GM23338 (cell line): ENCODE results near the gene KLHL5. TPM values are rescaled to one million over a fixed set of nuclear protein-coding genes. Genes with fewer than 3 reads are reported as not detected.

Experiments used
- ATAC-seq: fragments of 200-7000 bp; cut with Tn5 transposase; 3 replicates; pipeline ENCODE4 v1.9.1; 2020
- DNase-seq: peaks from one replicate; pipeline ENCODE4 v3.0.0-alpha.2; 2015; ENCODE audit warnings: low spot score
- H2AFZ ChIP-seq: fragments of 200-600 bp; sonication (generic); 2 replicates; pipeline ENCODE4 v1.8.0; 2016; ENCODE audit warnings: antibody characterized with exemption, mild to moderate bottlenecking, moderate library complexity
- H3F3A ChIP-seq: fragments of 200-600 bp; sonication (generic); replicated peaks from 2 replicates; pipeline ENCODE4 v1.8.0; 2017; ENCODE audit warnings: antibody characterized with exemption, mixed run types, low read depth
- H3K27ac ChIP-seq: fragments of 200-600 bp; sonication (generic); 2 replicates; pipeline ENCODE4 v1.6.1; 2016; ENCODE audit warnings: low read depth
- H3K27me3 ChIP-seq: fragments of 200-600 bp; sonication (generic); 2 replicates; pipeline ENCODE4 v1.8.0; 2016; ENCODE audit warnings: mild to moderate bottlenecking, mixed run types, moderate library complexity; ENCODE audit not compliant: insufficient read depth
- H3K36me3 ChIP-seq: fragments of 200-600 bp; sonication (generic); 2 replicates; pipeline ENCODE4 v1.8.0; 2016; ENCODE audit warnings: mild to moderate bottlenecking; ENCODE audit not compliant: insufficient read depth
- H3K4me1 ChIP-seq: fragments of 200-600 bp; sonication (generic); 2 replicates; pipeline ENCODE4 v1.8.0; 2016; ENCODE audit warnings: mild to moderate bottlenecking, moderate library complexity; ENCODE audit not compliant: insufficient read depth
- H3K4me2 ChIP-seq: fragments of 200-600 bp; sonication (generic); 2 replicates; pipeline ENCODE4 v1.7.1; 2017; ENCODE audit warnings: mixed run types
- H3K4me3 ChIP-seq: fragments of 200-600 bp; sonication (generic); 2 replicates; pipeline ENCODE4 v1.6.1; 2016; ENCODE audit warnings: mixed run types
- H3K79me2 ChIP-seq: fragments of 200-600 bp; sonication (generic); replicated peaks from 2 replicates; pipeline ENCODE4 v1.8.0; 2017; ENCODE audit warnings: mild to moderate bottlenecking; ENCODE audit not compliant: insufficient read depth
- H3K9me2 ChIP-seq: fragments of 200-600 bp; sonication (generic); 2 replicates; pipeline ENCODE4 v1.8.0; 2017; ENCODE audit not compliant: insufficient read depth
- H4K20me1 ChIP-seq: fragments of 200-600 bp; sonication (generic); replicated peaks from 2 replicates; pipeline ENCODE4 v1.8.0; 2017; ENCODE audit warnings: mild to moderate bottlenecking; ENCODE audit not compliant: insufficient read depth
- H3K27ac Mint-ChIP-seq: 2 replicates; pipeline ENCODE4 v1.8.0; 2020; ENCODE audit warnings: inconsistent platforms, mild to moderate bottlenecking, moderate library complexity, mixed read lengths
- H3K27me3 Mint-ChIP-seq: 3 replicates; pipeline ENCODE4 v1.8.0; 2022; ENCODE audit warnings: low read depth, mild to moderate bottlenecking, moderate library complexity, mixed read lengths, inconsistent platforms; ENCODE audit not compliant: insufficient read depth, poor library complexity
- H3K36me3 Mint-ChIP-seq: 3 replicates; pipeline ENCODE4 v1.8.0; 2021; ENCODE audit warnings: low read depth, mild to moderate bottlenecking, inconsistent platforms, moderate library complexity, mixed read lengths
- H3K4me1 Mint-ChIP-seq: 3 replicates; pipeline ENCODE4 v1.8.0; 2020; ENCODE audit warnings: mild to moderate bottlenecking, inconsistent platforms, mixed read lengths
- H3K4me3 Mint-ChIP-seq: 3 replicates; pipeline ENCODE4 v1.8.0; 2021; ENCODE audit warnings: moderate library complexity, mild to moderate bottlenecking, inconsistent platforms, mixed read lengths
- H3K9me3 Mint-ChIP-seq: 3 replicates; pipeline ENCODE4 v1.8.0; 2020; ENCODE audit warnings: moderate library complexity, mild to moderate bottlenecking, inconsistent platforms, mixed read lengths
- CREB1 ChIP-seq: fragments of 250-450 bp; sonication (Bioruptor Pico); IDR thresholded peaks from 2 replicates; pipeline ENCODE4 v1.5.0; 2020; ENCODE audit warnings: low read depth, mild to moderate bottlenecking, moderate library complexity
- EZH2 ChIP-seq: fragments of 200-600 bp; sonication (generic); IDR thresholded peaks from one replicate; pipeline ENCODE4 v1.8.0; 2017; ENCODE audit warnings: antibody characterized with exemption, mild to moderate bottlenecking, low read depth; ENCODE audit not compliant: unreplicated experiment
- EZH2phosphoT487 ChIP-seq: fragments of 200-600 bp; sonication (generic); IDR thresholded peaks from one replicate; pipeline ENCODE4 v1.8.1; 2018; ENCODE audit warnings: antibody characterized with exemption; ENCODE audit not compliant: unreplicated experiment
- JUNB ChIP-seq: IDR thresholded peaks from one replicate; pipeline ENCODE4 v1.6.1; 2016; ENCODE audit warnings: antibody characterized with exemption; ENCODE audit not compliant: unreplicated experiment
- NANOG ChIP-seq: IDR thresholded peaks from 2 replicates; pipeline ENCODE4 v1.6.1; 2016; ENCODE audit warnings: antibody characterized with exemption, borderline replicate concordance
- POLR2AphosphoS5 ChIP-seq: IDR thresholded peaks from 2 replicates; pipeline ENCODE4 v1.6.1; 2016; ENCODE audit warnings: antibody characterized with exemption, low read depth
- STAT1 ChIP-seq: IDR thresholded peaks from one replicate; pipeline ENCODE4 v1.6.1; 2016; ENCODE audit warnings: antibody characterized with exemption; ENCODE audit not compliant: unreplicated experiment
- ZNF114 ChIP-seq: fragments of 250-450 bp; sonication (Bioruptor Pico); IDR thresholded peaks from 2 replicates; pipeline ENCODE4 v1.5.0; 2020; ENCODE audit warnings: mild to moderate bottlenecking, moderate library complexity
- ZNF331 ChIP-seq: fragments of 250-450 bp; sonication (Bioruptor Pico); IDR thresholded peaks from 2 replicates; pipeline ENCODE4 v1.5.0; 2020; ENCODE audit warnings: low read depth, mild to moderate bottlenecking, moderate library complexity
- polyA plus RNA-seq: library from polyadenylated mRNA; unstranded; fragments of >200 nt; fragmentation: Nextera tagmentation; extraction: Ambion mirVana; gene quantifications from 2 replicates; pipeline ENCODE4 v1.2.1, GENCODE V29; 2016
- total RNA-seq: library from RNA; depleted of rRNA; stranded (reverse); fragments of >200 nt; shearing (Covaris generic); gene quantifications from 2 replicates; pipeline ENCODE4 v1.2.3, GENCODE V29; 2014
- TF ChIP-seq, protein P1 (sequence below), 2 experiments: fragments of 200-600 bp in 1 of 2; sonication (generic) in 1 of 2; conservative IDR thresholded peaks; 2 replicates each; pipeline versions ENCODE4 v1.5.1 to v1.6.1; 2016 to 2017; ENCODE audit warnings: antibody characterized with exemption in 2 of 2, low read depth in 2 of 2, mild to moderate bottlenecking in 2 of 2, moderate library complexity in 1 of 2
- TF ChIP-seq, protein P2 (sequence below): IDR thresholded peaks from 2 replicates; pipeline ENCODE4 v1.6.1; 2016; ENCODE audit warnings: antibody characterized with exemption
- TF ChIP-seq, protein P3 (sequence below): IDR thresholded peaks from one replicate; pipeline ENCODE4 v1.6.1; 2018; ENCODE audit warnings: antibody characterized with exemption; ENCODE audit not compliant: unreplicated experiment
- TF ChIP-seq, protein P4 (sequence below): fragments of 250-450 bp; sonication (Bioruptor Pico); IDR thresholded peaks from 2 replicates; pipeline ENCODE4 v1.5.0; 2020; ENCODE audit warnings: mild to moderate bottlenecking, moderate library complexity

KLHL5 gene
- total and polyA plus RNA-seq, 2 experiments from 2014 or later: 9.4 to 24.5 TPM

DNA sequence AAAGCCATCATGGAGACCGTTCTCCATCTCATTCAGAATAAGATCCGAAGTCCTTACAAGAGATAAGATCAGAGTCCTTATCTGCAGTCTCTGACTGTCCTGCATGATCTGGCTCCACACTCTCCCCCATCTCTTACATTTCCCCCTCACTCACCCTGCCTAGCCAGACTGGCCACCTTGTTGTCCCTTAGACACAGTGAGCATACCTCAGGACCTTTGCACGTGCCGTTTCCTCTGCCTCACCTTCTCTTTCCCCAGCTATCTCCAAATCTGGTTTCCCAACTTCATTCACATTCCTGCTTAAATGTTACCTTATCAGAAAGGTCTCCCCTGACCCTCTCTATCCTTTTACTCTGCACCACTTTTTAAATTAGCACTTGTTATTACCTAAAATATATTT lies 44.0 kb downstream of the KLHL5 start:
- Mint-ChIP-seq H3K4me3 (no peak overlapping the region), H3K27ac (no peak overlapping the region), H3K9me3 (no peaks in the 10 kb centered on the region; the same call in 2 of the 3 replicates), H3K4me1 (no peaks in the 10 kb centered on the region), H3K27me3 (peaks cover 2% of the 10 kb centered on the region), H3K36me3 (peaks cover 11% of the 10 kb centered on the region)
- TF ChIP-seq, protein P1, sequence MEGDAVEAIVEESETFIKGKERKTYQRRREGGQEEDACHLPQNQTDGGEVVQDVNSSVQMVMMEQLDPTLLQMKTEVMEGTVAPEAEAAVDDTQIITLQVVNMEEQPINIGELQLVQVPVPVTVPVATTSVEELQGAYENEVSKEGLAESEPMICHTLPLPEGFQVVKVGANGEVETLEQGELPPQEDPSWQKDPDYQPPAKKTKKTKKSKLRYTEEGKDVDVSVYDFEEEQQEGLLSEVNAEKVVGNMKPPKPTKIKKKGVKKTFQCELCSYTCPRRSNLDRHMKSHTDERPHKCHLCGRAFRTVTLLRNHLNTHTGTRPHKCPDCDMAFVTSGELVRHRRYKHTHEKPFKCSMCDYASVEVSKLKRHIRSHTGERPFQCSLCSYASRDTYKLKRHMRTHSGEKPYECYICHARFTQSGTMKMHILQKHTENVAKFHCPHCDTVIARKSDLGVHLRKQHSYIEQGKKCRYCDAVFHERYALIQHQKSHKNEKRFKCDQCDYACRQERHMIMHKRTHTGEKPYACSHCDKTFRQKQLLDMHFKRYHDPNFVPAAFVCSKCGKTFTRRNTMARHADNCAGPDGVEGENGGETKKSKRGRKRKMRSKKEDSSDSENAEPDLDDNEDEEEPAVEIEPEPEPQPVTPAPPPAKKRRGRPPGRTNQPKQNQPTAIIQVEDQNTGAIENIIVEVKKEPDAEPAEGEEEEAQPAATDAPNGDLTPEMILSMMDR (conservative IDR thresholded peaks at IDR 0.05; ENCODE audit: low read depth in 2 of 2): no peak
- no peak for TF ChIP-seq ZNF331 (CRISPR knock-in tag)
- TF ChIP-seq CREB1 (CRISPR knock-in tag): no peak
- no peak for TF ChIP-seq EZH2phosphoT487
- TF ChIP-seq STAT1: no peak
- no peak for TF ChIP-seq EZH2
- no peak for TF ChIP-seq NANOG
- TF ChIP-seq JUNB: no peak
- TF ChIP-seq, protein P2, sequence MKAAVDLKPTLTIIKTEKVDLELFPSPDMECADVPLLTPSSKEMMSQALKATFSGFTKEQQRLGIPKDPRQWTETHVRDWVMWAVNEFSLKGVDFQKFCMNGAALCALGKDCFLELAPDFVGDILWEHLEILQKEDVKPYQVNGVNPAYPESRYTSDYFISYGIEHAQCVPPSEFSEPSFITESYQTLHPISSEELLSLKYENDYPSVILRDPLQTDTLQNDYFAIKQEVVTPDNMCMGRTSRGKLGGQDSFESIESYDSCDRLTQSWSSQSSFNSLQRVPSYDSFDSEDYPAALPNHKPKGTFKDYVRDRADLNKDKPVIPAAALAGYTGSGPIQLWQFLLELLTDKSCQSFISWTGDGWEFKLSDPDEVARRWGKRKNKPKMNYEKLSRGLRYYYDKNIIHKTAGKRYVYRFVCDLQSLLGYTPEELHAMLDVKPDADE: no peak
- TF ChIP-seq, protein P3, sequence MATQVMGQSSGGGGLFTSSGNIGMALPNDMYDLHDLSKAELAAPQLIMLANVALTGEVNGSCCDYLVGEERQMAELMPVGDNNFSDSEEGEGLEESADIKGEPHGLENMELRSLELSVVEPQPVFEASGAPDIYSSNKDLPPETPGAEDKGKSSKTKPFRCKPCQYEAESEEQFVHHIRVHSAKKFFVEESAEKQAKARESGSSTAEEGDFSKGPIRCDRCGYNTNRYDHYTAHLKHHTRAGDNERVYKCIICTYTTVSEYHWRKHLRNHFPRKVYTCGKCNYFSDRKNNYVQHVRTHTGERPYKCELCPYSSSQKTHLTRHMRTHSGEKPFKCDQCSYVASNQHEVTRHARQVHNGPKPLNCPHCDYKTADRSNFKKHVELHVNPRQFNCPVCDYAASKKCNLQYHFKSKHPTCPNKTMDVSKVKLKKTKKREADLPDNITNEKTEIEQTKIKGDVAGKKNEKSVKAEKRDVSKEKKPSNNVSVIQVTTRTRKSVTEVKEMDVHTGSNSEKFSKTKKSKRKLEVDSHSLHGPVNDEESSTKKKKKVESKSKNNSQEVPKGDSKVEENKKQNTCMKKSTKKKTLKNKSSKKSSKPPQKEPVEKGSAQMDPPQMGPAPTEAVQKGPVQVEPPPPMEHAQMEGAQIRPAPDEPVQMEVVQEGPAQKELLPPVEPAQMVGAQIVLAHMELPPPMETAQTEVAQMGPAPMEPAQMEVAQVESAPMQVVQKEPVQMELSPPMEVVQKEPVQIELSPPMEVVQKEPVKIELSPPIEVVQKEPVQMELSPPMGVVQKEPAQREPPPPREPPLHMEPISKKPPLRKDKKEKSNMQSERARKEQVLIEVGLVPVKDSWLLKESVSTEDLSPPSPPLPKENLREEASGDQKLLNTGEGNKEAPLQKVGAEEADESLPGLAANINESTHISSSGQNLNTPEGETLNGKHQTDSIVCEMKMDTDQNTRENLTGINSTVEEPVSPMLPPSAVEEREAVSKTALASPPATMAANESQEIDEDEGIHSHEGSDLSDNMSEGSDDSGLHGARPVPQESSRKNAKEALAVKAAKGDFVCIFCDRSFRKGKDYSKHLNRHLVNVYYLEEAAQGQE: no peak
- no peak for TF ChIP-seq ZNF114 (CRISPR knock-in tag)
- TF ChIP-seq POLR2AphosphoS5: no peak
- TF ChIP-seq, protein P4, sequence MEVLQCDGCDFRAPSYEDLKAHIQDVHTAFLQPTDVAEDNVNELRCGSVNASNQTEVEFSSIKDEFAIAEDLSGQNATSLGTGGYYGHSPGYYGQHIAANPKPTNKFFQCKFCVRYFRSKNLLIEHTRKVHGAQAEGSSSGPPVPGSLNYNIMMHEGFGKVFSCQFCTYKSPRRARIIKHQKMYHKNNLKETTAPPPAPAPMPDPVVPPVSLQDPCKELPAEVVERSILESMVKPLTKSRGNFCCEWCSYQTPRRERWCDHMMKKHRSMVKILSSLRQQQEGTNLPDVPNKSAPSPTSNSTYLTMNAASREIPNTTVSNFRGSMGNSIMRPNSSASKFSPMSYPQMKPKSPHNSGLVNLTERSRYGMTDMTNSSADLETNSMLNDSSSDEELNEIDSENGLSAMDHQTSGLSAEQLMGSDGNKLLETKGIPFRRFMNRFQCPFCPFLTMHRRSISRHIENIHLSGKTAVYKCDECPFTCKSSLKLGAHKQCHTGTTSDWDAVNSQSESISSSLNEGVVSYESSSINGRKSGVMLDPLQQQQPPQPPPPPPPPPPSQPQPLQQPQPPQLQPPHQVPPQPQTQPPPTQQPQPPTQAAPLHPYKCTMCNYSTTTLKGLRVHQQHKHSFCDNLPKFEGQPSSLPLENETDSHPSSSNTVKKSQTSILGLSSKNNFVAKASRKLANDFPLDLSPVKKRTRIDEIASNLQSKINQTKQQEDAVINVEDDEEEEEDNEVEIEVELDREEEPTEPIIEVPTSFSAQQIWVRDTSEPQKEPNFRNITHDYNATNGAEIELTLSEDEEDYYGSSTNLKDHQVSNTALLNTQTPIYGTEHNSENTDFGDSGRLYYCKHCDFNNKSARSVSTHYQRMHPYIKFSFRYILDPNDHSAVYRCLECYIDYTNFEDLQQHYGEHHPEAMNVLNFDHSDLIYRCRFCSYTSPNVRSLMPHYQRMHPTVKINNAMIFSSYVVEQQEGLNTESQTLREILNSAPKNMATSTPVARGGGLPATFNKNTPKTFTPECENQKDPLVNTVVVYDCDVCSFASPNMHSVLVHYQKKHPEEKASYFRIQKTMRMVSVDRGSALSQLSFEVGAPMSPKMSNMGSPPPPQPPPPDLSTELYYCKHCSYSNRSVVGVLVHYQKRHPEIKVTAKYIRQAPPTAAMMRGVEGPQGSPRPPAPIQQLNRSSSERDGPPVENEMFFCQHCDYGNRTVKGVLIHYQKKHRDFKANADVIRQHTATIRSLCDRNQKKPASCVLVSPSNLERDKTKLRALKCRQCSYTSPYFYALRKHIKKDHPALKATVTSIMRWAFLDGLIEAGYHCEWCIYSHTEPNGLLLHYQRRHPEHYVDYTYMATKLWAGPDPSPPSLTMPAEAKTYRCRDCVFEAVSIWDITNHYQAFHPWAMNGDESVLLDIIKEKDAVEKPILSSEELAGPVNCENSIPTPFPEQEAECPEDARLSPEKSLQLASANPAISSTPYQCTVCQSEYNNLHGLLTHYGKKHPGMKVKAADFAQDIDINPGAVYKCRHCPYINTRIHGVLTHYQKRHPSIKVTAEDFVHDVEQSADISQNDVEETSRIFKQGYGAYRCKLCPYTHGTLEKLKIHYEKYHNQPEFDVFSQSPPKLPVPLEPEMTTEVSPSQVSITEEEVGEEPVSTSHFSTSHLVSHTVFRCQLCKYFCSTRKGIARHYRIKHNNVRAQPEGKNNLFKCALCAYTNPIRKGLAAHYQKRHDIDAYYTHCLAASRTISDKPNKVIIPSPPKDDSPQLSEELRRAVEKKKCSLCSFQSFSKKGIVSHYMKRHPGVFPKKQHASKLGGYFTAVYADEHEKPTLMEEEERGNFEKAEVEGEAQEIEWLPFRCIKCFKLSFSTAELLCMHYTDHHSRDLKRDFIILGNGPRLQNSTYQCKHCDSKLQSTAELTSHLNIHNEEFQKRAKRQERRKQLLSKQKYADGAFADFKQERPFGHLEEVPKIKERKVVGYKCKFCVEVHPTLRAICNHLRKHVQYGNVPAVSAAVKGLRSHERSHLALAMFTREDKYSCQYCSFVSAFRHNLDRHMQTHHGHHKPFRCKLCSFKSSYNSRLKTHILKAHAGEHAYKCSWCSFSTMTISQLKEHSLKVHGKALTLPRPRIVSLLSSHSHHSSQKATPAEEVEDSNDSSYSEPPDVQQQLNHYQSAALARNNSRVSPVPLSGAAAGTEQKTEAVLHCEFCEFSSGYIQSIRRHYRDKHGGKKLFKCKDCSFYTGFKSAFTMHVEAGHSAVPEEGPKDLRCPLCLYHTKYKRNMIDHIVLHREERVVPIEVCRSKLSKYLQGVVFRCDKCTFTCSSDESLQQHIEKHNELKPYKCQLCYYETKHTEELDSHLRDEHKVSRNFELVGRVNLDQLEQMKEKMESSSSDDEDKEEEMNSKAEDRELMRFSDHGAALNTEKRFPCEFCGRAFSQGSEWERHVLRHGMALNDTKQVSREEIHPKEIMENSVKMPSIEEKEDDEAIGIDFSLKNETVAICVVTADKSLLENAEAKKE: no peak
- Histone ChIP-seq H2AFZ (no peak overlapping the region), H3K4me2 (no peak overlapping the region), H3K4me3 (no peak overlapping the region), H3K9me2 (no peaks in the 10 kb centered on the region), H3K27me3 (no peaks in the 10 kb centered on the region), H3K4me1 (no peaks in the 10 kb centered on the region), H3K27ac (no peak overlapping the region), H3K36me3 (0 out of 2 replicates have a peak, but pooled peaks cover 3% of the 10 kb centered on the region), H4K20me1 (peaks cover 2% of the 10 kb centered on the region; the same call in 1 of the 2 replicates), H3K79me2 (no peaks in the 10 kb centered on the region), H3F3A (no peaks in the 10 kb centered on the region)
- ATAC-seq (no peak), DNase-seq (no peak)
